HG02885 (cell line): ENCODE results near the gene NDUFA5.
"Not testable (repeated sequence)": the region's sequence is repeated elsewhere in the genome, so short reads cannot be mapped to it uniquely, and the experiment has no call there.

Source experiments
- ATAC-seq: cut with Tn5 transposase; IDR thresholded peaks from one replicate; pipeline ENCODE4 v1.9.1; 2021; ENCODE audit warnings: mild to moderate bottlenecking; ENCODE audit not compliant: unreplicated experiment, poor library complexity

NDUFA5 gene

GRCh38 chr7:123526533-123526932 is 31.1 kb downstream of the NDUFA5 start:
- ATAC-seq: not testable (repeated sequence)

GRCh38 chr7:123522066-123522465 is 35.6 kb downstream of the NDUFA5 start:
- ATAC-seq: no peak

GRCh38 chr7:123505221-123505620 is 52.4 kb downstream of the NDUFA5 start:
- ATAC-seq: no peak

GRCh38 chr7:123502201-123502600 is 55.4 kb downstream of the NDUFA5 start:
- ATAC-seq: no peak

GRCh38 chr7:123500878-123501489 is 56.6 kb downstream of the NDUFA5 start:
- no peak for ATAC-seq

GRCh38 chr7:123499211-123499970 is 58.2 kb downstream of the NDUFA5 start:
- ATAC-seq: no peak

GRCh38 chr7:123498601-123499000 is 59.0 kb downstream of the NDUFA5 start:
- ATAC-seq: no peak

- ATAC-seq: no peak
Measured at GRCh38 chr7:123498031-123498430, 59.6 kb downstream of the NDUFA5 start.

- ATAC-seq: peak; percentile 79
Measured at GRCh38 chr7:123494193-123494796, 63.3 kb downstream of the NDUFA5 start.

- ATAC-seq: peak; percentile 74
Measured at GRCh38 chr7:123492485-123492884, 65.1 kb downstream of the NDUFA5 start.
